GM10847 (cell line): ENCODE results near the gene MVB12B.

Source experiments
- POLR2A ChIP-seq: IDR thresholded peaks from 2 replicates; pipeline ENCODE4 v1.6.1; 2011; ENCODE audit not compliant: insufficient read length; ENCODE audit errors: extremely low read depth

Gene MVB12B

GRCh38 chr9:126360073-126360472 lies 33.4 kb downstream of the MVB12B start:
- TF ChIP-seq POLR2A = no peak

GRCh38 chr9:126361810-126362238 lies 35.2 kb downstream of the MVB12B start:
- no peak for TF ChIP-seq POLR2A

GRCh38 chr9:126363250-126363649 lies 36.6 kb downstream of the MVB12B start:
- no peak for TF ChIP-seq POLR2A

- no peak for TF ChIP-seq POLR2A
These were observed 37.4 kb downstream of the MVB12B start for GRCh38 chr9:126363847-126364671.

GRCh38 chr9:126365780-126366179 lies 39.2 kb downstream of the MVB12B start:
- TF ChIP-seq POLR2A = no peak

- TF ChIP-seq POLR2A = no peak
These were observed 39.9 kb downstream of the MVB12B start for GRCh38 chr9:126366366-126367011.

- no peak for TF ChIP-seq POLR2A
These were observed 40.5 kb downstream of the MVB12B start for GRCh38 chr9:126367139-126367538.

GRCh38 chr9:126367616-126368015 lies 41.0 kb downstream of the MVB12B start:
- TF ChIP-seq POLR2A = no peak

- TF ChIP-seq POLR2A = no peak
These were observed 41.4 kb downstream of the MVB12B start for GRCh38 chr9:126368020-126368419.

GRCh38 chr9:126371007-126371870 lies 44.6 kb downstream of the MVB12B start:
- TF ChIP-seq POLR2A = no peak

GRCh38 chr9:126372716-126373115 lies 46.1 kb downstream of the MVB12B start:
- TF ChIP-seq POLR2A = no peak

- TF ChIP-seq POLR2A = no peak
These were observed 46.6 kb downstream of the MVB12B start for GRCh38 chr9:126373241-126373640.

- no peak for TF ChIP-seq POLR2A
These were observed 47.7 kb downstream of the MVB12B start for GRCh38 chr9:126374366-126374781.

- no peak for TF ChIP-seq POLR2A
These were observed 48.8 kb downstream of the MVB12B start for GRCh38 chr9:126375386-126375785.

- no peak for TF ChIP-seq POLR2A
These were observed 49.9 kb downstream of the MVB12B start for GRCh38 chr9:126376311-126377175.

- TF ChIP-seq POLR2A = no peak
These were observed 50.5 kb downstream of the MVB12B start for GRCh38 chr9:126377176-126377509.
